CD4-positive, alpha-beta memory T cell (primary cell): ENCODE measurements around the gene SLX9. TPM values are rescaled to one million over a fixed set of nuclear protein-coding genes. Genes with fewer than 3 reads are reported as not detected.
A peak's percentile ranks its signal among the peaks of the same experiment; 100 is the strongest.

ENCODE experiments used
- CTCF ChIA-PET: fragments of 350-600 bp; sonication (Branson Sonifier 250); formaldehyde crosslinking; loops from one replicate; lab custom pipeline; 2021; ENCODE audit warnings: inconsistent platforms; ENCODE audit not compliant: partially characterized antibody; lab: Charles Lee
- POLR2A ChIA-PET: fragments of 350-600 bp; sonication (Branson Sonifier 250); formaldehyde crosslinking; loops from one replicate; lab custom pipeline; 2021; ENCODE audit not compliant: partially characterized antibody; lab: Charles Lee
- DNase-seq, 5 donors: peaks; one replicate each; pipeline versions ENCODE4 v3.0.0 to v3.0.0-alpha.2; 2020 to 2022; ENCODE audit warnings: mixed read lengths in 1 of 5
- H3K27ac ChIP-seq: one replicate; pipeline ENCODE4 v1.7.0; 2013; ENCODE audit warnings: low read depth, low read length
- H3K27me3 ChIP-seq: 2 replicates; pipeline ENCODE4 v1.7.0; 2013; ENCODE audit warnings: mild to moderate bottlenecking, low read length, moderate library complexity; ENCODE audit not compliant: insufficient read depth
- H3K36me3 ChIP-seq: 2 replicates; pipeline ENCODE4 v1.7.0; 2013; ENCODE audit warnings: mild to moderate bottlenecking, low read length, moderate library complexity; ENCODE audit not compliant: insufficient read depth
- H3K4me1 ChIP-seq: 2 replicates; pipeline ENCODE4 v1.7.0; 2013; ENCODE audit warnings: mild to moderate bottlenecking, low read length, moderate library complexity; ENCODE audit not compliant: insufficient read depth
- H3K4me3 ChIP-seq, 2 donors: one replicate each; pipeline ENCODE4 v1.7.0; 2013; ENCODE audit warnings: low read length in 2 of 2, mild to moderate bottlenecking in 1 of 2
- H3K9me3 ChIP-seq, 2 donors: one replicate each; pipeline ENCODE4 v1.7.0; 2013; ENCODE audit warnings: low read length in 2 of 2, control low read depth in 1 of 2; ENCODE audit not compliant: control insufficient read depth in 1 of 2
- H3K27ac Mint-ChIP-seq, 7 donors: one replicate each; pipeline ENCODE4 v1.8.0; 2020 to 2021; ENCODE audit warnings: mixed read lengths in 7 of 7, mild to moderate bottlenecking in 6 of 7, inconsistent platforms in 3 of 7, moderate library complexity in 3 of 7
- H3K27me3 Mint-ChIP-seq, 2 donors: one replicate each; pipeline ENCODE4 v1.8.0; 2020 to 2021; ENCODE audit warnings: mixed read lengths in 2 of 2
- H3K36me3 Mint-ChIP-seq, 2 donors: one replicate each; pipeline ENCODE4 v1.8.0; 2020 to 2021; ENCODE audit warnings: mixed read lengths in 2 of 2, inconsistent platforms in 1 of 2, mild to moderate bottlenecking in 1 of 2
- H3K4me1 Mint-ChIP-seq, 4 donors: one replicate each; pipeline ENCODE4 v1.8.0; 2020 to 2021; ENCODE audit warnings: mixed read lengths in 4 of 4, mild to moderate bottlenecking in 1 of 4
- H3K4me3 Mint-ChIP-seq, 8 donors: one replicate each; pipeline ENCODE4 v1.8.0; 2020 to 2021; ENCODE audit warnings: mixed read lengths in 8 of 8, mild to moderate bottlenecking in 7 of 8, moderate library complexity in 6 of 8, inconsistent platforms in 3 of 8
- H3K9me3 Mint-ChIP-seq, 8 donors: one replicate each; pipeline ENCODE4 v1.8.0; 2020 to 2021; ENCODE audit warnings: mixed read lengths in 8 of 8, mild to moderate bottlenecking in 5 of 8, inconsistent platforms in 3 of 8, moderate library complexity in 1 of 8
- intact Hi-C: fragments of 100-400 bp; cut with micrococcal nuclease; formaldehyde crosslinking; loops from one replicate; pipeline ENCODE4 v1.15.1; 2023
- polyA plus RNA-seq, 2 donors: library from polyadenylated mRNA; unstranded; fragments of 300-500 nt; fragmentation: Illumina TruSeq; gene quantifications; one replicate each; pipeline ENCODE4 v1.2.3, GENCODE V29; 2021
- total RNA-seq, 2 experiments: library from RNA; stranded (reverse); gene quantifications; one replicate each; pipeline ENCODE4 v1.2.3, GENCODE V29; 2021

The SLX9 gene
- total and polyA plus RNA-seq, 4 experiments from 2014 or later = 9.4 to 21.6 (median 15.4) TPM

- H3K9me3 ChIP-seq = no peaks in the 10 kb centered on the region
- no peaks in the 10 kb centered on the region for H3K9me3 Mint-ChIP-seq
- ChIA-PET POLR2A (no interaction called here), CTCF (interaction anchor here (1.2 kb wide), 1 partner anchor 144 kb away, joined by 3 read pairs; no protein-coding TSS in a partner anchor)
- H3K27ac ChIP-seq = no peak overlapping the region
- no peaks in the 10 kb centered on the region for H3K36me3 Mint-ChIP-seq
- no peaks in the 10 kb centered on the region for H3K27me3 ChIP-seq
- no peak for DNase-seq
- no peaks in the 10 kb centered on the region for H3K4me1 Mint-ChIP-seq
- no peaks in the 10 kb centered on the region for H3K36me3 ChIP-seq
- intact Hi-C loops = no loop called here
- no peak overlapping the region for H3K27ac Mint-ChIP-seq
- H3K4me1 ChIP-seq = no peaks in the 10 kb centered on the region
- no peak overlapping the region for H3K4me3 ChIP-seq
- no peak overlapping the region for H3K4me3 Mint-ChIP-seq
- no peaks in the 10 kb centered on the region for H3K27me3 Mint-ChIP-seq
Observed at GRCh38 chr21:44984792-44985440, 45.1 kb downstream of the SLX9 start.

GRCh38 chr21:44985441-44986401 lies 45.9 kb downstream of the SLX9 start:
- CTCF ChIA-PET = interaction anchor here (1.2 kb wide), 1 partner anchor 143 kb away, joined by 3 read pairs; no protein-coding TSS in a partner anchor
- Histone ChIP-seq H3K9me3 (no peaks in the 10 kb centered on the region), H3K27ac (no peak overlapping the region), H3K27me3 (no peaks in the 10 kb centered on the region), H3K36me3 (no peaks in the 10 kb centered on the region), H3K4me3 (no peak overlapping the region), H3K4me1 (no peaks in the 10 kb centered on the region)
- H3K36me3 Mint-ChIP-seq = no peaks in the 10 kb centered on the region
- intact Hi-C loops = no loop called here
- no peaks in the 10 kb centered on the region for H3K27me3 Mint-ChIP-seq
- H3K27ac Mint-ChIP-seq = no peak overlapping the region
- no peak for DNase-seq
- POLR2A ChIA-PET = no interaction called here
- no peaks in the 10 kb centered on the region for H3K4me1 Mint-ChIP-seq
- no peaks in the 10 kb centered on the region for H3K9me3 Mint-ChIP-seq
- H3K4me3 Mint-ChIP-seq = no peak overlapping the region

- no peaks in the 10 kb centered on the region for H3K9me3 Mint-ChIP-seq
- ChIA-PET POLR2A (no interaction called here), CTCF (no interaction called here)
- Histone ChIP-seq H3K4me1 (no peaks in the 10 kb centered on the region), H3K4me3 (no peak overlapping the region), H3K9me3 (no peaks in the 10 kb centered on the region), H3K36me3 (no peaks in the 10 kb centered on the region), H3K27ac (no peak overlapping the region), H3K27me3 (no peaks in the 10 kb centered on the region)
- H3K27me3 Mint-ChIP-seq = no peaks in the 10 kb centered on the region
- intact Hi-C loops = no loop called here
- no peak overlapping the region for H3K27ac Mint-ChIP-seq
- no peak for DNase-seq
- H3K4me3 Mint-ChIP-seq = no peak overlapping the region
- H3K36me3 Mint-ChIP-seq = no peaks in the 10 kb centered on the region
- no peaks in the 10 kb centered on the region for H3K4me1 Mint-ChIP-seq
Observed at GRCh38 chr21:44986471-44987291, 46.9 kb downstream of the SLX9 start.

GRCh38 chr21:44987301-44987885 lies 47.6 kb downstream of the SLX9 start:
- Mint-ChIP-seq H3K27me3 (no peaks in the 10 kb centered on the region), H3K9me3 (no peaks in the 10 kb centered on the region), H3K36me3 (no peaks in the 10 kb centered on the region), H3K4me1 (no peaks in the 10 kb centered on the region), H3K27ac (no peak overlapping the region), H3K4me3 (no peak overlapping the region)
- DNase-seq = no peak
- H3K27me3 ChIP-seq = no peaks in the 10 kb centered on the region
- ChIA-PET CTCF (no interaction called here), POLR2A (no interaction called here)
- no peak overlapping the region for H3K4me3 ChIP-seq
- no peaks in the 10 kb centered on the region for H3K4me1 ChIP-seq
- H3K9me3 ChIP-seq = no peaks in the 10 kb centered on the region
- H3K27ac ChIP-seq = no peak overlapping the region
- no peaks in the 10 kb centered on the region for H3K36me3 ChIP-seq
- intact Hi-C loops = no loop called here

- no peak for DNase-seq
- Mint-ChIP-seq H3K9me3 (no peaks in the 10 kb centered on the region), H3K4me1 (no peaks in the 10 kb centered on the region), H3K27ac (no peak overlapping the region), H3K4me3 (no peak overlapping the region), H3K36me3 (no peaks in the 10 kb centered on the region), H3K27me3 (no peaks in the 10 kb centered on the region)
- Histone ChIP-seq H3K27ac (no peak overlapping the region), H3K4me3 (no peak overlapping the region), H3K4me1 (no peaks in the 10 kb centered on the region), H3K36me3 (no peaks in the 10 kb centered on the region), H3K27me3 (no peaks in the 10 kb centered on the region), H3K9me3 (no peaks in the 10 kb centered on the region)
- ChIA-PET CTCF (no interaction called here), POLR2A (no interaction called here)
- intact Hi-C loops = no loop called here
Observed at GRCh38 chr21:44987886-44988606, 48.2 kb downstream of the SLX9 start.

GRCh38 chr21:44988607-44989536 lies 49.0 kb downstream of the SLX9 start:
- peak overlapping the region in 1 of 7 donors; percentile 42 for H3K27ac Mint-ChIP-seq
- Histone ChIP-seq H3K36me3 (no peaks in the 10 kb centered on the region), H3K4me1 (no peaks in the 10 kb centered on the region), H3K4me3 (no peak overlapping the region), H3K9me3 (no peaks in the 10 kb centered on the region), H3K27ac (no peak overlapping the region), H3K27me3 (no peaks in the 10 kb centered on the region)
- H3K27me3 Mint-ChIP-seq = no peaks in the 10 kb centered on the region
- H3K9me3 Mint-ChIP-seq = no peaks in the 10 kb centered on the region
- H3K4me3 Mint-ChIP-seq = no peak overlapping the region
- DNase-seq = no peak
- H3K4me1 Mint-ChIP-seq = no peaks in the 10 kb centered on the region
- intact Hi-C loops = no loop called here
- POLR2A ChIA-PET = no interaction called here
- H3K36me3 Mint-ChIP-seq = no peaks in the 10 kb centered on the region
- CTCF ChIA-PET = no interaction called here
